Measurements from ENCODE around the gene GMIP.
"Not testable (repeated sequence)": the region's sequence is repeated elsewhere in the genome, so short reads cannot be mapped to it uniquely, and the experiment has no call there.

GMIP gene

GRCh38 chr19:19634516-19635312 lies 8.7 kb downstream of the GMIP start:
- DNase-seq = no peak

GRCh38 chr19:19633711-19634515 lies 9.5 kb downstream of the GMIP start:
- no peak for DNase-seq

GRCh38 chr19:19632661-19633060 lies 10.8 kb downstream of the GMIP start:
- no peak for DNase-seq

GRCh38 chr19:19631346-19631745 lies 12.1 kb downstream of the GMIP start:
- DNase-seq = no peak

- no peak for DNase-seq
These were observed 13.0 kb downstream of the GMIP start for GRCh38 chr19:19630426-19630825.

GRCh38 chr19:19630062-19630414 lies 13.4 kb downstream of the GMIP start:
- DNase-seq = no peak

- DNase-seq = peak; percentile 54
These were observed 14.8 kb downstream of the GMIP start for GRCh38 chr19:19628501-19629134.

- DNase-seq = peak; percentile 60
These were observed 15.6 kb downstream of the GMIP start, which contains the start of gene LPAR2 for GRCh38 chr19:19627621-19628500. Gene LPAR2 (minus strand): TSS chr19:19628220. CDS start chr19:19627275, 945 bp downstream.

- no peak for DNase-seq
These were observed 16.7 kb downstream of the GMIP start for GRCh38 chr19:19626516-19627472.

GRCh38 chr19:19624032-19624570 lies 19.4 kb downstream of the GMIP start:
- no peak for DNase-seq

GRCh38 chr19:19623383-19623782 lies 20.1 kb downstream of the GMIP start:
- DNase-seq = no peak

- DNase-seq = no peak
These were observed 23.6 kb downstream of the GMIP start for GRCh38 chr19:19619849-19620210.

GRCh38 chr19:19619181-19619848 lies 24.1 kb downstream of the GMIP start:
- no peak for DNase-seq

GRCh38 chr19:19618219-19619051 lies 25.0 kb downstream of the GMIP start, which contains the start of gene PBX4:
Gene PBX4 (minus strand): TSS chr19:19618687. CDS start chr19:19618629, 58 bp downstream.
- DNase-seq = peak; percentile 99

- peak; percentile 62 for DNase-seq
These were observed 28.4 kb downstream of the GMIP start for GRCh38 chr19:19615086-19615485.

GRCh38 chr19:19613506-19613905 lies 30.0 kb downstream of the GMIP start:
- DNase-seq = no peak

GRCh38 chr19:19610376-19611202 lies 32.9 kb downstream of the GMIP start:
- DNase-seq = no peak

- not testable (repeated sequence) for DNase-seq
These were observed 36.8 kb downstream of the GMIP start for GRCh38 chr19:19606686-19607085.

GRCh38 chr19:19606021-19606420 lies 37.4 kb downstream of the GMIP start:
- no peak for DNase-seq
